Activated CD4-positive, alpha-beta T cell treated with anti-CD3 and anti-CD28 coated beads for 24 hours (primary cell): Measurements from ENCODE around the gene HOXA11.

Source experiments
- DNase-seq, 2 donors: peaks; one replicate each; pipeline ENCODE4 v3.0.0-alpha.2; 2020; ENCODE audit warnings: low read depth in 2 of 2

HOXA11 gene

DNA sequence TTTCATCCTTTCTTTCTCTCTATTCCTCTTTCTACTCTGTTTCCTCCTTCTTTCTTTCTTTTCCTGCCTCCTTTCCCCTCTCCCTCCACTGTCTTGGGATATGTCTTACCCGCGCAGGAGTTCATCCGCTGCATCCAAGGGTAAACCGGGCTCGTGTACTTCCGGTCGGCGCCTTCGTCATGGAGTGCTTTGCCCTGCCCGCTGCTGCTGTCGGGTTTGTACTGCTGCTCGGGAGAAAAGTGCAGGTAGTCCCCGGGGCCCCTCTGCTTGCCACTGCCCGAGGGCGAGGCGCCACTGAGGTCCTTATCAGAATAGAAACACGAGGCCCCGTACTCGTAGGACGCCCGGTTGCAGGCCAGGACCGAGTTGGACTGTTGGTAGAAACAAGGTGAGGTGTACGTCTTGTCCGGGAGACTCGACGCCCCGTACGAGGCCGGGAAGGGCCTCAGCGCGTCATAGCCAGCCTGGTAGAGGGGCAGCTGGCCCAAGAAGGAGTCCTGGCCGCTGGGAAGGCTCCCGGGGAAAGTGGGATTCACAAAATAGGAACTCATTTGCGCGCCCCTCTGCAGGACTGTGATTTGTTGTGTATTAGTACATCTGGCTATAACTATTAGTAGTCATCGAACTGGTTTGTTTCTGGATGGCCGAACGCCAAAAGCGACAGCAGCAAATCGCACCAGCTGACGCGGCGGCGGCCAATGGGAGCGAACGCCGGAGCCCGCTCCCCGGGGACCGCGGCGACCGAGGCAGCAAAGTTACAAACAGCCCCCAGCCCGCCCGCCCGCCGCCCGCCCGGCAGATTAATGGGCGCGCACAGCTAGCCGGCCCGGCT is 37.6 kb downstream of the HOXA11 start, which contains the start of gene HOXA6:
HOXA6 (minus strand) TSS at position 576 of the 832 bp plus-strand sequence; CDS start at position 551, 25 bp downstream.
- no peak for DNase-seq

DNA sequence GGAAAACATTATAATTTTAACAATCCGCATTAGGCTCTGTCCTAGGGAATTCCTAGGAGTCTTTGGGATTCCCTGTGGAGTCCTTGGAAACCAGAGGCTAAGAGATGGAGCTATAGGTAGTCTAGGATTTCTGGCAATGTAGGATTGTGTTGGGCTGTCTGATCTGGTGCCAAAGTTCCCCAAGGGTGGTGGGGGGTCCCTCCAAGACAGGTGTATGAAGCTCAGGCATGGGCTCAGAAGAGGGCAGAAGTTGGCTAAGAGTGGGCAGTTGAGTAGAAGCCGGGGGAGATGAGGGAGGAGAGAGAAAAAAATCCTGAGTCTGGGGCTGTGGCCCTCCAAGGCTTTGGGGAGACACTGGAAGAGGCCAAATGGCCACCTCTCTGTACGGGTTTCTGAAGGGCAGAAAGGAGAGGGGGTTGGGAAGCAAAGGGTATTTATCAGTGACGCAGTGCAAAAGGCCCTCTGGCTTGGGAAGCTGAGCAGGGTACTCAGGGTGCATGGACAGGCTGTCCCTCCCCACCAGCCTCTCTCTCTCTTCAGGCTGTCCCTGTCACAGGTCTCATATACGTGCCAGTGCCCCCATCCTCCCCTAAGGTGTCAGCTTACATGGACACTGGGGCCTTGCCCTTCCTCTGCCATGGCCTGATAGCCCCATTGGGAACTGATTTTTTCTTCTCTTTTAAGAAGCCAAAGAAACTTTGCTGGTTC is 38.4 kb downstream of the HOXA11 start:
- no peak for DNase-seq

DNA sequence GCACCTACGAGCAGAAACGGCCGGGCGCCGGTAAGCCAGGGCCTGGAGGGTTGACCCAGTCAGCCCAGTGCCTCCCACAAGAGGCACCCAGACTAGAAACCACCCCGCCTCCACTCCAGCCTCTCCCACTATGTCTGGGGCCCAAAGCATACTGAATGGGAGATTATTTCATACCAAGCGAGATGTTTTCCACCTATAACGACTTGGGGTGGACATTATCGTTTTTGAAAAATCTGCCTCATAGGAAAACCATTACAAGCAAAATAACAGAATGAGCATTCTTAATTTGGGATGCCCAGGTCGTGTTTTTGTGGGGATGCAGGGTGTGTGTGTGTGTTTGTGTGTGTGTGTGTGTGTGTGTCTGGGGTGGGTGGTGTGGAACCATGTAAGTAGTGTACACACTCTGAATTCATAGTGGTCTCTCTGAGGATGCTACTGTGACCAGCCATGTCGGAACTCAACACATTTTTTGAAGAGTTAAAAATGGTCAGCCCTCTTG is 39.1 kb downstream of the HOXA11 start:
- no peak for DNase-seq

DNA sequence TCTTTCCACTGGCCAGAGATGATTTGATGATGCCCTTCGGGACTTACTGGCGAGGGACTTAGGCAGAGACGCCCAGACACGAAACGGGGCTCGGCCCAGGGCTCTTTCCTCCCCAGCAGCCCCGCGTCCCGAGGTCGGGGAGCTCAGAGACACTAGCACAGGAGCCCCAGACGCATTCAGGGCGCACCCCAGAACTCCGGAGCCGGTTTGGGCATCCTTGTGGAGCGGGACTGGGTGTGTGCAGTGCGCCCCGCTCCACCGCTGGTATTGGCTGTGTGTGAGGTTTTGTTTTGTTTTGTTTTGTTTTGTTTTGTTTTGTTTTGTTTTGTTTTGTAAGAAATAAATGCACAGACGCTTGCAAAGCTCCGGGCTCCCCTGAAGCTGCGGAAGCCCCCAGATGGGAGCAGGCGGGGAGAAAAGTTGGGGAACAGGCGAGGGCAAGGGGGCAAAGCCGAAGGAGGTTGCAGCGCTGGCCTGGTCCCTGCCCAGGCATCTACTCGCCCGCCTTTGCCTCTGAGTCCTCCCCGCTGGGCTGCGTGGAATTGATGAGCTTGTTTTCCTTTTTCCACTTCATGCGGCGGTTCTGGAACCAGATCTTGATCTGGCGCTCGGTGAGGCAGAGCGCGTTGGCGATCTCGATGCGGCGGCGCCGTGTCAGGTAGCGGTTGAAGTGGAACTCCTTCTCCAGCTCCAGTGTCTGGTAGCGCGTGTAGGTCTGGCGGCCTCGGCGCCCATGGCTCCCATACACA is 39.7 kb downstream of the HOXA11 start:
- no peak for DNase-seq

- no peak for DNase-seq
These were observed 40.3 kb downstream of the HOXA11 start for GRCh38 chr7:27144781-27145164.

GRCh38 chr7:27143950-27144780 is 40.9 kb downstream of the HOXA11 start:
- no peak for DNase-seq

GRCh38 chr7:27143023-27143949 is 41.7 kb downstream of the HOXA11 start, which contains the start of gene HOXA5:
TSS of gene HOXA5 (minus strand) at chr7:27143681. CDS start at chr7:27143607, 74 bp downstream.
- no peak for DNase-seq

DNA sequence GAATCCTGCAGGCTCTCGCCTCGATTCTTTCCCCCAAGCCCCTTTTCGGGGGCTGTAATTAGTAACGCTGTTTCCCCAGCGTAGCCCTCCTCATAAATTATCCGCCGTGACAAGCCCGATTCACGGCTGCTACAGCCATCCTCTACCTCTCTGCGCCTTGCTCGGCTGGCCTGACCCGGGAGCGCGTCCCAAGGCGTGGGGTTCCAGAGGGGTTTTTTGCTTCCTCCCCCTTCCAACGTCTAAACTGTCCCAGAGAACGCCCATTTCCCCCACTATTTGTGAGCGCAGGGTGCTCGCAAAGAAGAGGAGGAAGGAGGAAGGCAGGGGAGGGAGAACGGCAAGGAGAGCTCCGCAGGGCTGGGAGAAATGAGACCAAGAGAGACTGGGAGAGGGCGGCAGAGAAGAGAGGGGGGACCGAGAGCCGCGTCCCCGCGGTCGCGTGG is 42.4 kb downstream of the HOXA11 start:
- DNase-seq = no peak

DNA sequence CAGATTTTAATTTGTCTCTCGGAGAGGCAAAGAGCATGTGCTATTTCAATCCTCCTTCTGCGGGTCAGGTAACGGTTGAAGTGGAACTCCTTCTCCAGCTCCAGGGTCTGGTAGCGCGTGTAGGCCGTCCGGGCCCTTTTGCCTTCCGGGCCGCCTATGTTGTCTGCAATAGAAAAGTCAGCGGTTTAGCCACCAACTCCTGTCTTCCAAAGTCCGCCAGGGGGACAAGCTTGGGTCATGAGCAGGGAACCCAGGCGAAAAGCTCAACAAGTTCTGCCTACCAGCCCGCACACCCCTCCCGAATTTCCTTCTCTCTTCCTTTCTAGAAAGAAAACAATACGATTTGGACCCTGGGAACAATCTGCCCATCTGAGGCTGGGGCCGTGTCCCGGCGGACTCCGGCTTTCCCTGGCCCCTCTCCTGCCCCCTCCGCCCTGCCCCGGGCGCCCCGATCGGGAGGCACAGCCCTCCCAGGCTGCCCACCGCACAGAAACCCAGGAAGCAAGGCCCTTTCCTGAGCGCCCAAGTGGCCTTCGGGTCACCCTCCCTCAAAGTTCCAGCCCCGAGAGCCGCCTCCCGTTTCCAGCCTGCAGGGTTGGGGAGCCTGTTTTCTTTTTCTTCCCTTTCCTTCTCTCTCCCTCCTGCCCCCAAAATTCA is 43.0 kb downstream of the HOXA11 start:
- no peak for DNase-seq

- DNase-seq = no peak
These were observed 43.7 kb downstream of the HOXA11 start for GRCh38 chr7:27141137-27141922.

GRCh38 chr7:27140126-27140857 is 44.7 kb downstream of the HOXA11 start:
- no peak for DNase-seq

DNA sequence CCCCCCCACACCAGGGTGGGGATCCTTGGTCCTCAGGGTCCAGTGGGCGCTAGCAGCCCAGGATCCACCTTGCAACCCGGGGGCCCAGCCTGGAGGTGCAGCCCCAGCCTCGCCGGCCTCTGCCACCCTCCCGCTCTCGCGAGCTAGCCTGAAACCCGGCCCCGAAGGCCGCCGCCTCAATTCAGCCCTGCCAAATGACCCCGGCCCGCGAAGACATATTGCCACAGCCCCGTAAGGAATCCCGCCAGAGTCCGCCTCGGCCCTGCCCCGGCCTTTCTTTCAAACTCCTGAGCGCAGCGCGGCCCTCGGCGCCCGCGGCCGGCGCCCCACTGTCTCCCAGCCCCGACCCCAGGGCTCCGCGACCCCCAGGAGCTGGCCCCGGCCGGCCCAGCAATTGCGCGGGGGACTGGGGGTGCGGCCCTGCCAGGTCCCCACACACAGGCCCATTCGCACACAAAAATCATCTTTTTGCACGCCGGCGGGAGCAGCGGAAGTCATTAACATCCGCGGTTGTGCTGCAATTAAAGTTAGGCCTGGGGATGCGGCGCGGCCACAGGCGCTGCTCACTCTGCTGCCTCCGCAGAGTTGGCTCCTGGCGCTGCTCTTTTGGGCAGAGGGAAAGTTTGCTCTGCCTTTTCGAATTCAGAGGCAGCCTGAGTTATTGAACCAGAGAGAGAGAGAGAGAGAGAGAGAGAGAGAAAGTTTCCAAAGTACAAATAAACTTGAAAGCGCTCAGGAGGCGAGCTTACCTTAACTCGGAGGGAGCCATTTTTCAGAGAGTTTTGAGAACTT is 45.5 kb downstream of the HOXA11 start:
- DNase-seq = no peak

- DNase-seq = no peak
These were observed 46.1 kb downstream of the HOXA11 start for GRCh38 chr7:27138985-27139333.

- no peak for DNase-seq
These were observed 46.6 kb downstream of the HOXA11 start for GRCh38 chr7:27138472-27138871.

DNA sequence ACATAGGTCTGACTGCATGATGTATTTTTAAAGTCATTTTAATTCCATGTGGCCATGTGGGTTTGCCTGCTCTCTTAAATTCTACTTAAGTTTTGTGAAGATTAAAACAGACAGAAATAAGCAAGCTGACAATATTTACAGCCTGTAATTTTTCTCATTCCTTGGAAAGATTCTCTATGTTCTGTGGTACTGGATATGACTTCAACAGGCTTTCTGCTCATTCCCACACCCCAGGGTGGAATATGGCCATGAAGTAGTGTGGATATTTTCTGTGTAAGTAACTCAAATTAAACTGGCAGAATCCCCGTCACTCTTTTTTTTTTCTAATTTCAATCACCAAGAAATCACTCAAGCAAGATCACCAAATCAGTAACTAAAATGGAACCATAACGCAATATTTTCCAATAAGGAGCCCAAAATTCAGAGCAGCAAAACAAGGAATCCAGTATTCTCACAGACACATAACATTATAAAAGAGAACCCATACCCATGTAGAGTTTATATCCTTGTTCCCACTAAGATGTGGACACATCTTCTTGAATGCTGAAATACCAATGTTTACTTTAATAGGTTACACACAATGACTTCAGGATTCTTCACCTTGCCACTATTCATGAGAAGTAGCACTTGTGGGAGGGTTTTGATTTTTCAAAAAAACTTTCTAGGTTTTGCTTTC is 47.3 kb downstream of the HOXA11 start:
- no peak for DNase-seq

GRCh38 chr7:27134392-27134791 is 50.6 kb downstream of the HOXA11 start:
- DNase-seq = no peak
